ENCODE data around the gene PSD.

GRCh38 chr10:102396317-102396650, 22.3 kb downstream of the PSD start:
- TF ChIP-seq ZNF384 (IDR thresholded peaks at IDR 0.05; ENCODE audit: borderline replicate concordance, low read depth, low read length) (no peak), SUZ12 (IDR thresholded peaks at IDR 0.05; ENCODE audit: unreplicated experiment) (no peak), EZH2 (IDR thresholded peaks at IDR 0.05; ENCODE audit: borderline replicate concordance, control insufficient read depth, low read depth, low read length) (no peak)

Data from GM12878 (cell line).